ENCODE results near the gene XYLT2.

DNA sequence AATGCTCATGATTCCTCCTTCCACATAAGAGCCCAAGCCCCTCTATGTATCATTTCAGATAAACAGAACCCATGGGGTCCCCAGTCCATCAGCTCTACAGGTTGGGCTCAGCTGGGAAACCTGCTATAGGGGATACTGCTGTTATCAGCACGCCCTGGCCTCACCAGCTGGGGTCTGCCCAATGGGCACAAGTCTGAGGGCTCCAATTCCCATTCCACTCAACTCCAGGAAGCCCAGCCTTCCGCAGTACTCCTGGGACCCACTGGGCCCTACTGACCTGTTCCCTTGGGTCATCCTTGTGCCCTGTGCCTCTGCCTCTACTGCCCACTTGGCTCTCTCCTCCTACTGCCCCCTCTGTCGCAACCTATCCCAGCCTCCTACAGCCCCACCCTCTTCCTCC lies 16.2 kb upstream of the XYLT2 start:
- TF ChIP-seq POLR2A (IDR thresholded peaks at IDR 0.05; ENCODE audit: low read depth, low read length) (no peak), TAF1 (IDR thresholded peaks at IDR 0.05; ENCODE audit: low read depth, low read length) (no peak)

Measured in GM12891 (cell line).